H9 (cell line): ENCODE measurements around the gene SCAF1. TPM values are rescaled to one million over a fixed set of nuclear protein-coding genes. Genes with fewer than 3 reads are reported as not detected.

ENCODE experiments used
- DNase-seq: peaks from one replicate; pipeline ENCODE4 v3.0.0-alpha.2; 2017
- H2AFZ ChIP-seq: one replicate; pipeline ENCODE4 v1.6.1; 2013; ENCODE audit warnings: mild to moderate bottlenecking, low read length, control low read depth, moderate library complexity
- H2AK5ac ChIP-seq: 2 replicates; pipeline ENCODE4 v1.6.1; 2013; ENCODE audit warnings: low read length, control low read depth, mixed read lengths; ENCODE audit not compliant: insufficient read length
- H2BK120ac ChIP-seq: one replicate; pipeline ENCODE4 v1.6.1; 2013; ENCODE audit warnings: low read depth, mild to moderate bottlenecking, low read length, control low read depth, inconsistent platforms; ENCODE audit not compliant: poor library complexity, severe bottlenecking
- H2BK12ac ChIP-seq: 2 replicates; pipeline ENCODE4 v1.6.1; 2013; ENCODE audit warnings: low read length, control low read depth, mixed read lengths, low read depth; ENCODE audit not compliant: insufficient read length
- H2BK15ac ChIP-seq: 2 replicates; pipeline ENCODE4 v1.6.1; 2013; ENCODE audit warnings: low read depth, low read length, control low read depth
- H2BK20ac ChIP-seq: one replicate; pipeline ENCODE4 v1.6.1; 2013; ENCODE audit warnings: low read depth, mild to moderate bottlenecking, low read length, control low read depth, inconsistent platforms; ENCODE audit not compliant: poor library complexity, severe bottlenecking
- H2BK5ac ChIP-seq: 2 replicates; pipeline ENCODE4 v1.6.1; 2013; ENCODE audit warnings: low read length, control low read depth, mixed read lengths; ENCODE audit not compliant: insufficient read length
- H3K14ac ChIP-seq: 2 replicates; pipeline ENCODE4 v1.6.1; 2013; ENCODE audit warnings: low read length, control low read depth; ENCODE audit not compliant: insufficient read depth
- H3K18ac ChIP-seq: 2 replicates; pipeline ENCODE4 v1.6.1; 2013; ENCODE audit warnings: low read depth, mild to moderate bottlenecking, mixed read lengths, low read length, control low read depth; ENCODE audit not compliant: insufficient read length
- H3K23ac ChIP-seq: 2 replicates; pipeline ENCODE4 v1.6.1; 2013; ENCODE audit warnings: low read length, control low read depth, mixed read lengths, low read depth; ENCODE audit not compliant: insufficient read length
- H3K23me2 ChIP-seq: 2 replicates; pipeline ENCODE4 v1.6.1; 2013; ENCODE audit warnings: low read depth, mild to moderate bottlenecking, mixed read lengths, low read length, control low read depth; ENCODE audit not compliant: insufficient read length, poor library complexity, severe bottlenecking
- H3K27ac ChIP-seq: 2 replicates; pipeline ENCODE4 v1.5.1; 2013; ENCODE audit warnings: low read length, control low read depth, mixed read lengths, low read depth; ENCODE audit not compliant: insufficient read length
- H3K27me3 ChIP-seq: 2 replicates; pipeline ENCODE4 v1.6.1; 2013; ENCODE audit warnings: low read length, control low read depth, inconsistent platforms; ENCODE audit not compliant: insufficient read depth
- H3K4ac ChIP-seq: 2 replicates; pipeline ENCODE4 v1.6.1; 2013; ENCODE audit warnings: low read depth, mild to moderate bottlenecking, control low read depth, inconsistent platforms, low read length, moderate library complexity
- H3K4me1 ChIP-seq: 2 replicates; pipeline ENCODE4 v1.6.1; 2013; ENCODE audit warnings: low read length, control low read depth, inconsistent platforms; ENCODE audit not compliant: insufficient read depth
- H3K4me2 ChIP-seq: 2 replicates; pipeline ENCODE4 v1.6.1; 2013; ENCODE audit warnings: low read length, control low read depth, mixed read lengths; ENCODE audit not compliant: insufficient read length, insufficient read depth
- H3K56ac ChIP-seq: 2 replicates; pipeline ENCODE4 v1.6.1; 2013; ENCODE audit warnings: low read depth, mild to moderate bottlenecking, mixed read lengths, low read length, control low read depth; ENCODE audit not compliant: insufficient read length
- H3K79me1 ChIP-seq: 2 replicates; pipeline ENCODE4 v1.6.1; 2013; ENCODE audit warnings: low read depth, mild to moderate bottlenecking, moderate library complexity, low read length, control low read depth, inconsistent platforms; ENCODE audit not compliant: insufficient read depth, poor library complexity, severe bottlenecking
- H3K79me2 ChIP-seq: 2 replicates; pipeline ENCODE4 v1.6.1; 2013; ENCODE audit warnings: low read length, control low read depth, inconsistent platforms; ENCODE audit not compliant: insufficient read depth
- H3K9ac ChIP-seq: 2 replicates; pipeline ENCODE4 v1.6.1; 2013; ENCODE audit warnings: low read length, control low read depth, mixed read lengths; ENCODE audit not compliant: insufficient read length; ENCODE audit errors: extremely low read depth
- H3K9me3 ChIP-seq: one replicate; pipeline ENCODE4 v1.6.1; 2013; ENCODE audit warnings: low read depth, low read length, inconsistent platforms; ENCODE audit not compliant: control insufficient read depth
- H3T11ph ChIP-seq: one replicate; pipeline ENCODE4 v1.6.1; 2013; ENCODE audit warnings: mild to moderate bottlenecking, low read length, control low read depth, inconsistent platforms
- H4K20me1 ChIP-seq: one replicate; pipeline ENCODE4 v1.6.1; 2013; ENCODE audit not compliant: control insufficient read depth, insufficient read length, insufficient read depth
- H4K5ac ChIP-seq: 2 replicates; pipeline ENCODE4 v1.6.1; 2013; ENCODE audit warnings: low read depth, mild to moderate bottlenecking, mixed read lengths, low read length, control low read depth; ENCODE audit not compliant: insufficient read length
- H4K8ac ChIP-seq: replicated peaks from 2 replicates; pipeline ENCODE4 v1.6.1; 2013; ENCODE audit warnings: low read length, control low read depth, mixed read lengths, low read depth; ENCODE audit not compliant: insufficient read length
- H4K91ac ChIP-seq: 2 replicates; pipeline ENCODE4 v1.6.1; 2013; ENCODE audit warnings: low read depth, mild to moderate bottlenecking, moderate library complexity, mixed read lengths, low read length, control low read depth; ENCODE audit not compliant: insufficient read length
- H3K27ac Mint-ChIP-seq, 3 experiments: 2 replicates in 2 of 3; 3 replicates in 1 of 3; pipeline ENCODE4 v1.8.0; 2020 to 2021; ENCODE audit warnings: mixed read lengths in 3 of 3, mild to moderate bottlenecking in 1 of 3, moderate library complexity in 1 of 3
- H3K27me3 Mint-ChIP-seq: 2 replicates; pipeline ENCODE4 v1.8.0; 2021; ENCODE audit warnings: low read depth, mild to moderate bottlenecking, moderate library complexity, mixed read lengths
- H3K36me3 Mint-ChIP-seq, 3 experiments: 2 replicates in 2 of 3; 3 replicates in 1 of 3; pipeline ENCODE4 v1.8.0; 2020 to 2021; ENCODE audit warnings: low read depth in 3 of 3, mixed read lengths in 3 of 3; ENCODE audit not compliant: insufficient read depth in 1 of 3
- H3K4me1 Mint-ChIP-seq, 2 experiments: 2 replicates each; pipeline ENCODE4 v1.8.0; 2020; ENCODE audit warnings: mixed read lengths in 2 of 2
- H3K4me3 Mint-ChIP-seq, 2 experiments: 2 replicates in 1 of 2; 3 replicates in 1 of 2; pipeline ENCODE4 v1.8.0; 2020 to 2021; ENCODE audit warnings: mild to moderate bottlenecking in 2 of 2, mixed read lengths in 2 of 2, moderate library complexity in 1 of 2
- H3K9me3 Mint-ChIP-seq, 2 experiments: 2 replicates in 1 of 2; 3 replicates in 1 of 2; pipeline ENCODE4 v1.8.0; 2020; ENCODE audit warnings: mild to moderate bottlenecking in 2 of 2, mixed read lengths in 2 of 2, moderate library complexity in 1 of 2
- WGBS: extraction: QIAGEN DNeasy Blood & Tissue Kit; methylation state at CpG from one replicate; pipeline ENCODE4 v1.1.7; 2013; ENCODE audit warnings: missing lambda C conversion rate, low lambda C conversion rate, mixed read lengths; ENCODE audit not compliant: insufficient read length; ENCODE audit errors: extremely low coverage; 5-methylcytosine and 5-hydroxymethylcytosine counted together
- total RNA-seq: library from RNA; stranded (reverse); gene quantifications from 2 replicates; pipeline ENCODE4 v1.2.1, GENCODE V29; 2021
- TF ChIP-seq, protein P1 (sequence below): fragments of 200-600 bp; sonication (generic); conservative IDR thresholded peaks from 3 replicates; pipeline ENCODE4 v1.8.0; 2021; ENCODE audit warnings: antibody characterized with exemption, mild to moderate bottlenecking

Gene SCAF1
- total RNA-seq, 1 experiment from 2014 or later = 85.3 TPM

DNA sequence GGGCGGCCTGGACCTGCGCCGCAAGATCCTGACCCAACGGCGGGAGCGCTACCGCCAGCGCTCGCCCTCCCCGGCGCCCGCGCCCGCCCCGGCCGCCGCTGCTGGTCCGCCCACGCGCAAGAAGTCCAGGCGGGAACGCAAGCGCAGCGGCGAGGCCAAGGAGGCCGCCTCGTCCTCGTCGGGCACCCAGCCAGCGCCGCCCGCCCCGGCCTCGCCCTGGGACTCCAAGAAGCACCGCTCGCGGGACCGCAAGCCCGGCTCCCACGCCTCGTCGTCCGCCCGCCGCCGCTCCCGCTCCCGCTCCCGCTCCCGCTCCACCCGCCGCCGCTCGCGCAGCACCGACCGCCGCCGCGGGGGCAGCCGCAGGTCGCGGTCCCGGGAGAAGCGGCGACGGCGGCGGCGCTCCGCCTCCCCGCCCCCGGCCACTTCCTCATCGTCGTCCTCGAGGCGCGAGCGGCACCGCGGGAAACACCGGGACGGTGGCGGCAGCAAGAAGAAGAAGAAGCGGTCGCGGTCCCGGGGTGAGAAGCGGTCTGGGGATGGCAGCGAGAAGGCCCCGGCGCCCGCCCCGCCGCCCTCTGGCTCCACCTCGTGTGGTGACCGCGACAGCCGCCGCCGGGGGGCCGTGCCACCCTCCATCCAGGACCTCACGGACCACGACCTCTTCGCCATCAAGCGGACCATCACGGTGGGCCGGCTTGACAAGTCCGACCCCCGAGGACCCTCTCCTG, 10.0 kb downstream of the SCAF1 start:
- H3K27ac Mint-ChIP-seq = no peak overlapping the region
- H3K4ac ChIP-seq = no peak overlapping the region
- H4K8ac ChIP-seq = no peak overlapping the region
- H3K4me1 ChIP-seq = no peaks in the 10 kb centered on the region
- H3K79me1 ChIP-seq = no peaks in the 10 kb centered on the region
- H4K20me1 ChIP-seq = no peaks in the 10 kb centered on the region
- WGBS = no CpG with 5 or more reads among the region's 110 CpGs
- no peak overlapping the region for H2BK5ac ChIP-seq
- H3K27me3 Mint-ChIP-seq = no peaks in the 10 kb centered on the region
- H3K23me2 ChIP-seq = no peaks in the 10 kb centered on the region
- no peak overlapping the region for H2BK15ac ChIP-seq
- H2BK20ac ChIP-seq = no peak overlapping the region
- peaks cover 20 to 76% (median 69%) of the 10 kb centered on the region in 3 experiments for H3K36me3 Mint-ChIP-seq
- H3K9me3 ChIP-seq = no peaks in the 10 kb centered on the region
- H4K5ac ChIP-seq = no peak overlapping the region
- H2AK5ac ChIP-seq = no peak overlapping the region
- H3K56ac ChIP-seq = no peak overlapping the region
- H3K27ac ChIP-seq = no peak overlapping the region
- no peaks in the 10 kb centered on the region for H3K27me3 ChIP-seq
- no peak overlapping the region for H2BK12ac ChIP-seq
- peaks cover 12 to 13% of the 10 kb centered on the region in 2 experiments for H3K4me1 Mint-ChIP-seq
- H3K14ac ChIP-seq = no peak overlapping the region
- H3K23ac ChIP-seq = no peak overlapping the region
- H3K79me2 ChIP-seq = no peaks in the 10 kb centered on the region
- H3K9ac ChIP-seq = no peak overlapping the region
- no peak for DNase-seq
- no peak overlapping the region for H4K91ac ChIP-seq
- H3K4me3 Mint-ChIP-seq = no peak overlapping the region
- H2AFZ ChIP-seq = no peak overlapping the region
- no peak overlapping the region for H3K18ac ChIP-seq
- no peak overlapping the region for H2BK120ac ChIP-seq
- H3K4me2 ChIP-seq = no peak overlapping the region
- H3K9me3 Mint-ChIP-seq = no peaks in the 10 kb centered on the region; a peak in 1 of 5 replicates
- H3T11ph ChIP-seq = no peak overlapping the region
- TF ChIP-seq, protein P1, sequence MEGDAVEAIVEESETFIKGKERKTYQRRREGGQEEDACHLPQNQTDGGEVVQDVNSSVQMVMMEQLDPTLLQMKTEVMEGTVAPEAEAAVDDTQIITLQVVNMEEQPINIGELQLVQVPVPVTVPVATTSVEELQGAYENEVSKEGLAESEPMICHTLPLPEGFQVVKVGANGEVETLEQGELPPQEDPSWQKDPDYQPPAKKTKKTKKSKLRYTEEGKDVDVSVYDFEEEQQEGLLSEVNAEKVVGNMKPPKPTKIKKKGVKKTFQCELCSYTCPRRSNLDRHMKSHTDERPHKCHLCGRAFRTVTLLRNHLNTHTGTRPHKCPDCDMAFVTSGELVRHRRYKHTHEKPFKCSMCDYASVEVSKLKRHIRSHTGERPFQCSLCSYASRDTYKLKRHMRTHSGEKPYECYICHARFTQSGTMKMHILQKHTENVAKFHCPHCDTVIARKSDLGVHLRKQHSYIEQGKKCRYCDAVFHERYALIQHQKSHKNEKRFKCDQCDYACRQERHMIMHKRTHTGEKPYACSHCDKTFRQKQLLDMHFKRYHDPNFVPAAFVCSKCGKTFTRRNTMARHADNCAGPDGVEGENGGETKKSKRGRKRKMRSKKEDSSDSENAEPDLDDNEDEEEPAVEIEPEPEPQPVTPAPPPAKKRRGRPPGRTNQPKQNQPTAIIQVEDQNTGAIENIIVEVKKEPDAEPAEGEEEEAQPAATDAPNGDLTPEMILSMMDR = no peak
